ENCODE results near the gene NEK1.

DNA sequence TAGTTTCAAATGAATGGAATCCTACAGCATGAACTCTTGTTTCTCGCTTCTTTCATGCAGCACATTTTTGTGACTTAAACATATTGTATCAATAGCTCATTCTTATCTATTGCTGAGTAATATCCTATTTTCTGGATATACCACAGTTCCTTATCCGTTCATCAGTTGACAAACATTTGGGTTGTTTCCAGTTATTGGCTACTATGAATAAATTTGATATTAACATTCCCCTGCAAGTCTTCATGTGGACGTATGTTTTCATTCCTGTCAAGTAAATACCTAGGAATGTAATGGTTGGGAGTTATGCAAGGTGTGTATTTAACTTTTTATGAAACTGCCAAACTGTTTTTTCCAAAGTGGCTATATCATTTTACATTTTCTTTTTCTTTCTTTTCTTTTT is 227.6 kb downstream of the NEK1 start:
- TF ChIP-seq, protein P1, sequence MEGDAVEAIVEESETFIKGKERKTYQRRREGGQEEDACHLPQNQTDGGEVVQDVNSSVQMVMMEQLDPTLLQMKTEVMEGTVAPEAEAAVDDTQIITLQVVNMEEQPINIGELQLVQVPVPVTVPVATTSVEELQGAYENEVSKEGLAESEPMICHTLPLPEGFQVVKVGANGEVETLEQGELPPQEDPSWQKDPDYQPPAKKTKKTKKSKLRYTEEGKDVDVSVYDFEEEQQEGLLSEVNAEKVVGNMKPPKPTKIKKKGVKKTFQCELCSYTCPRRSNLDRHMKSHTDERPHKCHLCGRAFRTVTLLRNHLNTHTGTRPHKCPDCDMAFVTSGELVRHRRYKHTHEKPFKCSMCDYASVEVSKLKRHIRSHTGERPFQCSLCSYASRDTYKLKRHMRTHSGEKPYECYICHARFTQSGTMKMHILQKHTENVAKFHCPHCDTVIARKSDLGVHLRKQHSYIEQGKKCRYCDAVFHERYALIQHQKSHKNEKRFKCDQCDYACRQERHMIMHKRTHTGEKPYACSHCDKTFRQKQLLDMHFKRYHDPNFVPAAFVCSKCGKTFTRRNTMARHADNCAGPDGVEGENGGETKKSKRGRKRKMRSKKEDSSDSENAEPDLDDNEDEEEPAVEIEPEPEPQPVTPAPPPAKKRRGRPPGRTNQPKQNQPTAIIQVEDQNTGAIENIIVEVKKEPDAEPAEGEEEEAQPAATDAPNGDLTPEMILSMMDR (IDR thresholded peaks at IDR 0.05; ENCODE audit: control extremely low read depth in 1 of 3, insufficient read depth in 1 of 3, low read depth in 1 of 3, low read length in 3 of 3) = no peak
- TF ChIP-seq PHF8 (conservative IDR thresholded peaks at IDR 0.05; ENCODE audit: low read depth, low read length) = no peak
- TF ChIP-seq CEBPB (IDR thresholded peaks at IDR 0.05; ENCODE audit: low read depth, low read length) = no peak
- TF ChIP-seq POLR2AphosphoS5 (IDR thresholded peaks at IDR 0.05; ENCODE audit: low read depth, low read length) = no peak
- no peak for TF ChIP-seq CREB1 (IDR thresholded peaks at IDR 0.05)
- no peak for TF ChIP-seq HDAC2 (IDR thresholded peaks at IDR 0.05; ENCODE audit: borderline replicate concordance in 1 of 2, low read depth in 2 of 2, low read length in 2 of 2)
- no peak for TF ChIP-seq POLR2A (IDR thresholded peaks at IDR 0.05; ENCODE audit: control extremely low read depth in 1 of 2, low read depth in 2 of 2, low read length in 2 of 2)
- no peak for TF ChIP-seq EZH2 (IDR thresholded peaks at IDR 0.05; ENCODE audit: low read depth, low read length, severe bottlenecking)
- TF ChIP-seq RFX5 (IDR thresholded peaks at IDR 0.05; ENCODE audit: borderline replicate concordance, low read depth, low read length) = no peak
- TF ChIP-seq, protein P2, sequence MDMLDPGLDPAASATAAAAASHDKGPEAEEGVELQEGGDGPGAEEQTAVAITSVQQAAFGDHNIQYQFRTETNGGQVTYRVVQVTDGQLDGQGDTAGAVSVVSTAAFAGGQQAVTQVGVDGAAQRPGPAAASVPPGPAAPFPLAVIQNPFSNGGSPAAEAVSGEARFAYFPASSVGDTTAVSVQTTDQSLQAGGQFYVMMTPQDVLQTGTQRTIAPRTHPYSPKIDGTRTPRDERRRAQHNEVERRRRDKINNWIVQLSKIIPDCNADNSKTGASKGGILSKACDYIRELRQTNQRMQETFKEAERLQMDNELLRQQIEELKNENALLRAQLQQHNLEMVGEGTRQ (IDR thresholded peaks at IDR 0.05; ENCODE audit: low read length) = no peak
- TF ChIP-seq GABPA (IDR thresholded peaks at IDR 0.05; ENCODE audit: borderline replicate concordance, insufficient read depth, low read length) = no peak
- TF ChIP-seq, protein P3, sequence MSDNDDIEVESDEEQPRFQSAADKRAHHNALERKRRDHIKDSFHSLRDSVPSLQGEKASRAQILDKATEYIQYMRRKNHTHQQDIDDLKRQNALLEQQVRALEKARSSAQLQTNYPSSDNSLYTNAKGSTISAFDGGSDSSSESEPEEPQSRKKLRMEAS (IDR thresholded peaks at IDR 0.05) = no peak
- no peak for TF ChIP-seq EP300 (IDR thresholded peaks at IDR 0.05; ENCODE audit: borderline replicate concordance in 1 of 2, low read depth in 2 of 2, low read length in 2 of 2)
- no peak for TF ChIP-seq SP1 (IDR thresholded peaks at IDR 0.05; ENCODE audit: low read depth, low read length)
